ENCODE data around the gene AIP.
A peak's percentile ranks its signal among the peaks of the same experiment; 100 is the strongest.
"Not testable (repeated sequence)": the region's sequence is repeated elsewhere in the genome, so short reads cannot be mapped to it uniquely, and the experiment has no call there.

The AIP gene

GRCh38 chr11:67449116-67449844 lies 33.5 kb upstream of the AIP start:
- no peak for DNase-seq

- DNase-seq, result no peak
These were observed 31.8 kb upstream of the AIP start for GRCh38 chr11:67450796-67451657.

GRCh38 chr11:67451658-67451976 lies 31.2 kb upstream of the AIP start:
- no peak for DNase-seq

- no peak for DNase-seq
These were observed 30.5 kb upstream of the AIP start, which contains the start of gene GPR152 for GRCh38 chr11:67452141-67452952. Gene GPR152 (minus strand): TSS chr11:67452729. CDS start chr11:67452724, 5 bp downstream.

- DNase-seq, result no peak
These were observed 28.8 kb upstream of the AIP start for GRCh38 chr11:67453816-67454732.

GRCh38 chr11:67455054-67455453 lies 27.8 kb upstream of the AIP start, which contains the start of gene CABP4:
Gene CABP4 (plus strand): TSS chr11:67455354. CDS start chr11:67455424, 70 bp downstream.
- no peak for DNase-seq

- no peak for DNase-seq
These were observed 26.6 kb upstream of the AIP start for GRCh38 chr11:67456068-67456705.

GRCh38 chr11:67457453-67457852 lies 25.4 kb upstream of the AIP start:
- no peak for DNase-seq

GRCh38 chr11:67458266-67458665 lies 24.6 kb upstream of the AIP start:
- no peak for DNase-seq

- no peak for DNase-seq
These were observed 19.6 kb upstream of the AIP start for GRCh38 chr11:67463186-67463585.

GRCh38 chr11:67463680-67464410 lies 19.0 kb upstream of the AIP start:
- DNase-seq, result no peak

GRCh38 chr11:67464411-67465188 lies 18.2 kb upstream of the AIP start:
- peak; percentile 86 for DNase-seq

GRCh38 chr11:67465189-67465510 lies 17.7 kb upstream of the AIP start:
- no peak for DNase-seq

GRCh38 chr11:67465530-67465929 lies 17.3 kb upstream of the AIP start:
- DNase-seq, result not testable (repeated sequence)

GRCh38 chr11:67466367-67466766 lies 16.5 kb upstream of the AIP start:
- DNase-seq, result no peak

- DNase-seq, result no peak
These were observed 15.7 kb upstream of the AIP start for GRCh38 chr11:67466962-67467771.

- no peak for DNase-seq
These were observed 14.8 kb upstream of the AIP start for GRCh38 chr11:67468056-67468455.

GRCh38 chr11:67468456-67468758 lies 14.4 kb upstream of the AIP start:
- no peak for DNase-seq

GRCh38 chr11:67468759-67469507 lies 13.9 kb upstream of the AIP start, which contains the start of gene TMEM134:
Gene TMEM134 (minus strand): TSS chr11:67469251. CDS start chr11:67469192, 59 bp downstream.
- DNase-seq, result peak; percentile 97

Measured in right forelimb (tissue), 1 donor.